BLaER1 (cell line): ENCODE measurements around the gene CDKL5.
"Not testable (repeated sequence)": the region's sequence is repeated elsewhere in the genome, so short reads cannot be mapped to it uniquely, and the experiment has no call there.

ENCODE experiments used
- H3K27ac ChIP-seq: shearing (Covaris generic); formaldehyde crosslinking; 2 replicates; pipeline ENCODE4 v1.8.1; 2022
- H3K27me3 ChIP-seq: shearing (Covaris generic); formaldehyde crosslinking; 2 replicates; pipeline ENCODE4 v1.8.1; 2022
- H3K36me3 ChIP-seq: shearing (Covaris generic); formaldehyde crosslinking; 2 replicates; pipeline ENCODE4 v1.8.1; 2022
- H3K4me1 ChIP-seq: shearing (Covaris generic); formaldehyde crosslinking; 2 replicates; pipeline ENCODE4 v1.8.1; 2022
- H3K4me2 ChIP-seq: shearing (Covaris generic); formaldehyde crosslinking; 2 replicates; pipeline ENCODE4 v1.8.1; 2022
- H3K4me3 ChIP-seq: shearing (Covaris generic); formaldehyde crosslinking; 2 replicates; pipeline ENCODE4 v1.8.1; 2022
- H3K9ac ChIP-seq: shearing (Covaris generic); formaldehyde crosslinking; 2 replicates; pipeline ENCODE4 v1.8.1; 2022
- H3K9me3 ChIP-seq: shearing (Covaris generic); formaldehyde crosslinking; 2 replicates; pipeline ENCODE4 v1.8.1; 2022
- H4K20me1 ChIP-seq: shearing (Covaris generic); formaldehyde crosslinking; 2 replicates; pipeline ENCODE4 v1.8.1; 2022
- Cebpa-rat ChIP-seq: shearing (Covaris generic); IDR thresholded peaks from 2 replicates; pipeline ENCODE4 v1.8.1; 2022

Gene CDKL5

DNA sequence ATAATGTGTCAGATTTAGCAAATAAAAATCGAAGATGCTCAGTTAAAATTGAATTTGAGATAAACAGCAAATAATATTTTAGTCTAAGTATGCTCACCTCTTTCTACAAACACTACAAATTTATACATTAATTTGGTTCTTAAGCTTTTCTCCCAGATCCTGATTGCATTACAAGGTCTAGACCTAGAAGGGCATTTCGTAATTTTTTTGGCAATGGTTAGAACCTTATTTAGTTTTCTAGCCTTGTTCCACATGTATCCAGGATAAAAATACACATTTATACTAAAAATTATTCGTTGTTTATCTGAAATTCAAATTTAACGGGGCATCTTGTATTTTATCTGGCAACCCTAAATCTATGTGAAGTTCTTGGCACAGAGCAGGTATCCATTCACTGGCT is 2.5 kb upstream of the CDKL5 start:
- 0 out of 2 replicates have a peak, but pooled peaks cover 5% of the 10 kb centered on the region for H3K4me1 ChIP-seq
- H3K4me3 ChIP-seq, result no peak overlapping the region
- H3K27me3 ChIP-seq, result peaks cover 54% of the 10 kb centered on the region
- peaks cover 15% of the 10 kb centered on the region; the same call in 1 of the 2 replicates for H4K20me1 ChIP-seq
- H3K4me2 ChIP-seq, result no peak overlapping the region
- H3K9me3 ChIP-seq, result no peaks in the 10 kb centered on the region
- no peak for TF ChIP-seq Cebpa-rat
- no peak overlapping the region for H3K27ac ChIP-seq
- H3K9ac ChIP-seq, result no peak overlapping the region
- no peaks in the 10 kb centered on the region for H3K36me3 ChIP-seq

DNA sequence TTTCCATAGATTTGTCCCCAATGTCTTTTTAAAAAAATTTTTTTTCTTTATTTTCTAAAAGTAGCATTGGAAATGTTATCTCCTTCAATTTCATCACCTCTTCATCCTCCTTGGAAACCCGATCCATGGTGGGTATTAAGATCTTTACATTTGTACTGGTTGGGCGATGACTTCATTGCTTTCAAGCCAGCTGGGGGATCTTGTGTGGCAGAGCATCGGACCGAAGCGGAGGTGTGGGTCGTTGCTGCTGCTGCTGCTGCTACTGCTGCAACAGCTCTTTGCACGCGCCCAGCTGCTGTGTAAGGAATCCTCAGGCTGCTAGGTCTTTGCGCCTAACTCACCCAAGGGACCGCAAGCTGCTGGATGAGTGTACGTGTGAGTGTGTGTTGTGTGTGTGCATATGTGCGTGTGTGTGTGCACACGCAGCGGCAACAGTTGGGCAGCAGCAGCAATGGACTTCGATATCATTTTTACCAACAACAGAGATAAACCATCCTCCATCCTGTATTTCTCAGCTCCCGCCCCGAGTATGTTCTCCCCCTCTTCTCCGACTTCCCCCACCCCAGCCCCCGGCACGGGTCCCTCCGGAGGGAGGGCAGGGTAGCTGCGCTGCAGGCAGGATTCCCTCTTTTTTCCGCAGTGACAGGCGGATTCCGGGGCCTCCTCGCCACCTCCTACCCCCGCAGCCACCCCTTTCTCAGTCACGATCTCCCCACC is 768 bp upstream of the CDKL5 start:
- H3K4me1 ChIP-seq, result 0 out of 2 replicates have a peak, but pooled peaks cover 5% of the 10 kb centered on the region
- H3K9me3 ChIP-seq, result no peaks in the 10 kb centered on the region
- no peak overlapping the region for H3K27ac ChIP-seq
- peak overlapping the region; percentile 75 for H3K4me3 ChIP-seq
- peaks cover 72% of the 10 kb centered on the region for H3K27me3 ChIP-seq
- H3K9ac ChIP-seq, result no peak overlapping the region
- peak overlapping the region; percentile 71 for H3K4me2 ChIP-seq
- no peak for TF ChIP-seq Cebpa-rat
- H4K20me1 ChIP-seq, result peaks cover 30% of the 10 kb centered on the region; the same call in 1 of the 2 replicates
- H3K36me3 ChIP-seq, result no peaks in the 10 kb centered on the region

DNA sequence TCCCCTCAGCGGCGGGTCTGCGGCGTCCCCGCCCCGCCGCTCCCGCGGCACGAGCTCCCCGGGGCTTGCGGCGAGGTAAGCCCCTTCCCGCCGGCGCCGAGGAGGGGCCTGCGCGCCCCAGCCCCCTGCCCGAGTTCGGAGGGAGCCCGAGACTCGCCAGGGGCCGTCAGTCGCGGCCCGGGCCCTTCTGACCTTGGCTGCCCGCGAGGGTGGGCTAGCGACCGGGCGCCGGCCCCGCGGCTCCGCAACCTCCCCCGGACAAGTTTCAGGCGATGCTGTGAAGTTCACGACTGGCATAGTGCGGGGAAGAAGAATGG is 554 bp downstream of the CDKL5 start:
- Histone ChIP-seq H3K4me3 (peak overlapping the region; percentile 75), H3K4me1 (0 out of 2 replicates have a peak, but pooled peaks cover 5% of the 10 kb centered on the region), H3K36me3 (no peaks in the 10 kb centered on the region), H3K27ac (no peak overlapping the region), H4K20me1 (peaks cover 32% of the 10 kb centered on the region; the same call in 1 of the 2 replicates), H3K9me3 (no peaks in the 10 kb centered on the region), H3K9ac (peak overlapping the region; percentile 49; the same call in 1 of the 2 replicates), H3K27me3 (peaks cover 79% of the 10 kb centered on the region), H3K4me2 (peak overlapping the region; percentile 85)
- TF ChIP-seq Cebpa-rat, result no peak

GRCh38 chrX:18428006-18428405 is 2.6 kb downstream of the CDKL5 start:
- Histone ChIP-seq H3K4me3 (no peak overlapping the region), H3K27me3 (peaks cover 90% of the 10 kb centered on the region)

DNA sequence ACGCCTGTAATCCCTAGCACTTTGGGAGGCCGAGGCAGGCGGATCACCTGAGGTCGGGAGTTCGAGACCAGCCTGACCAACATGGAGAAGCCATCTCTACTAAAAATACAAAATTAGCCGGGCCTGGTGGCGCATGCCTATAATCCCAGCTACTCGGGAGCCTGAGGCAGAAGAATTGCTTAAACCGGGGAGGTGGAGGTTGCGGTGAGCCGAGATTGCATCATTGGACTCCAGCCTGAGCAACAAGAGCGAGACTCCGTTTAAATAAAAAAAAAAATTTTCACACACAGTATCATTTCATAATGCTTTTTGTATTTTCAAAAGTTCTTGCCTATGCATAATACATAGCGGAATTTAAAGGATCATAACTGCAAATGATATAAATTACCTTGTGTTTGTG is 7.9 kb downstream of the CDKL5 start:
- H3K4me2 ChIP-seq, H3K9ac ChIP-seq, H3K27ac ChIP-seq, H3K36me3 ChIP-seq, H3K4me3 ChIP-seq, H3K9me3 ChIP-seq, H3K4me1 ChIP-seq: not testable (repeated sequence)
- peaks cover 70% of the 10 kb centered on the region for H3K27me3 ChIP-seq
- peaks cover 13% of the 10 kb centered on the region; the same call in 1 of the 2 replicates for H4K20me1 ChIP-seq

More at GRCh38 chrX:18428006-18428405, 2.6 kb downstream of the CDKL5 start:
- H3K4me2 ChIP-seq, result no peak overlapping the region
- TF ChIP-seq Cebpa-rat, result no peak
- no peak overlapping the region for H3K9ac ChIP-seq
- 0 out of 2 replicates have a peak, but pooled peaks cover 5% of the 10 kb centered on the region for H3K4me1 ChIP-seq
- no peaks in the 10 kb centered on the region for H3K36me3 ChIP-seq
- H3K9me3 ChIP-seq, result no peaks in the 10 kb centered on the region
- peaks cover 32% of the 10 kb centered on the region; the same call in 1 of the 2 replicates for H4K20me1 ChIP-seq
- no peak overlapping the region for H3K27ac ChIP-seq

GRCh38 chrX:18434896-18435295 is 9.5 kb downstream of the CDKL5 start:
- Histone ChIP-seq H3K27me3 (peaks cover 54% of the 10 kb centered on the region), H3K9ac (no peak overlapping the region), H3K27ac (no peak overlapping the region), H4K20me1 (peaks cover under 1% of the 10 kb centered on the region; the same call in 1 of the 2 replicates), H3K4me2 (no peak overlapping the region), H3K4me1 (no peaks in the 10 kb centered on the region), H3K36me3 (no peaks in the 10 kb centered on the region), H3K9me3 (no peaks in the 10 kb centered on the region), H3K4me3 (no peak overlapping the region)
- TF ChIP-seq Cebpa-rat, result no peak

GRCh38 chrX:18436017-18436416 is 10.6 kb downstream of the CDKL5 start:
- Histone ChIP-seq H3K4me1 (no peaks in the 10 kb centered on the region), H3K4me3 (no peak overlapping the region), H3K27ac (no peak overlapping the region), H4K20me1 (no peaks in the 10 kb centered on the region), H3K36me3 (no peaks in the 10 kb centered on the region), H3K9me3 (no peaks in the 10 kb centered on the region), H3K4me2 (no peak overlapping the region), H3K9ac (no peak overlapping the region), H3K27me3 (peaks cover 48% of the 10 kb centered on the region)
- TF ChIP-seq Cebpa-rat, result no peak

DNA sequence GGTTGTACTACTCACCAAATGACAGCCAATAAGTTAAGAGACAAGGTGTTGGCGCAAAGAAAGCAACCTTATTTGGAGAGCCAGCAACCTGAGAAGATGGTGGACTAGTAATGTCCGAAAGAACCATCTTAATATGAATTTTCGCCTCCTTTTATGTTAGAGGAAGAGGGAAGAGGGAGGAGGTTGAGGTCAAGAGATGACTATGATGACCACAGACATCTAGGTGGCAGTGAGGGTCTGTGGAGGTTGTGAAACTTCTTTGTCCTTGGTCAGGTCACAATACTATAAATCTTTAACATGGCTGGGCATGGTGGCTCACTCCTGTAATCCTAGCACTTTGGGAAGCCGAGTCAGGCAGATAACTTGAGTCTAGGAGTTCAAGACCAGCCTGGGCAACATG is 15.4 kb downstream of the CDKL5 start:
- Histone ChIP-seq H3K9me3 (no peaks in the 10 kb centered on the region), H3K27me3 (peaks cover 57% of the 10 kb centered on the region), H3K4me3 (no peak overlapping the region), H3K4me2 (no peak overlapping the region), H4K20me1 (no peaks in the 10 kb centered on the region), H3K9ac (no peak overlapping the region), H3K27ac (no peak overlapping the region), H3K36me3 (no peaks in the 10 kb centered on the region), H3K4me1 (no peaks in the 10 kb centered on the region)
- TF ChIP-seq Cebpa-rat, result no peak

- H3K4me3 ChIP-seq, result no peak overlapping the region
- H3K4me2 ChIP-seq, result no peak overlapping the region
Measured at GRCh38 chrX:18441780-18442367, 16.5 kb downstream of the CDKL5 start.

DNA sequence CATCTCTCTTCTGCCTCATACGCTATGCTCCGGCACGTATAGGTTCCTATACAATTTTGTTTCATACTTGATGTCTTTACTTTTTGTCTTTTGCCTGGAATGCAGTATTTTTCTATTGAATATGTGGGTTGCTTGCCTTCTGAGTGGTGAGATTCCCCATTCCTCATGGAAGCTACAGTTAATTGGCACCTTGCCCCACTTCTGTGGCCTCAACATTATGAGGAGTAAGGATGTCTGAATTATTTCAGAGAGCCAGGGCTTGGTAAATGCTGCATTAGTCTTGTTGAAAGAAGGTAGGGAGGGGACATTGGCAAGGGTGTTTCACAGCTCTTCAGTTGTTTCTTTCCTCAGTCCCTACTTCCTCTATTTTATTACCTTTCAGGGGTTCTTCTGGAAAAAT is 23.0 kb downstream of the CDKL5 start:
- Histone ChIP-seq H3K4me1 (no peaks in the 10 kb centered on the region), H3K36me3 (no peaks in the 10 kb centered on the region), H3K4me3 (no peak overlapping the region)

More at GRCh38 chrX:18441780-18442367, 16.5 kb downstream of the CDKL5 start:
- Histone ChIP-seq H3K4me1 (no peaks in the 10 kb centered on the region), H3K27ac (no peak overlapping the region), H4K20me1 (no peaks in the 10 kb centered on the region; the same call in 1 of the 2 replicates), H3K9me3 (no peaks in the 10 kb centered on the region), H3K9ac (no peak overlapping the region), H3K36me3 (no peaks in the 10 kb centered on the region), H3K27me3 (peaks cover 58% of the 10 kb centered on the region)
- no peak for TF ChIP-seq Cebpa-rat

More for the DNA sequence above, 23.0 kb downstream of the CDKL5 start:
- H3K9ac ChIP-seq, result no peak overlapping the region
- H3K4me2 ChIP-seq, result no peak overlapping the region
- H3K27ac ChIP-seq, result no peak overlapping the region
- H3K9me3 ChIP-seq, result no peaks in the 10 kb centered on the region; the same call in 1 of the 2 replicates
- no peaks in the 10 kb centered on the region; the same call in 1 of the 2 replicates for H4K20me1 ChIP-seq
- TF ChIP-seq Cebpa-rat, result no peak
- H3K27me3 ChIP-seq, result peaks cover 86% of the 10 kb centered on the region
